ENCODE data around the gene NSF.

Gene NSF

DNA sequence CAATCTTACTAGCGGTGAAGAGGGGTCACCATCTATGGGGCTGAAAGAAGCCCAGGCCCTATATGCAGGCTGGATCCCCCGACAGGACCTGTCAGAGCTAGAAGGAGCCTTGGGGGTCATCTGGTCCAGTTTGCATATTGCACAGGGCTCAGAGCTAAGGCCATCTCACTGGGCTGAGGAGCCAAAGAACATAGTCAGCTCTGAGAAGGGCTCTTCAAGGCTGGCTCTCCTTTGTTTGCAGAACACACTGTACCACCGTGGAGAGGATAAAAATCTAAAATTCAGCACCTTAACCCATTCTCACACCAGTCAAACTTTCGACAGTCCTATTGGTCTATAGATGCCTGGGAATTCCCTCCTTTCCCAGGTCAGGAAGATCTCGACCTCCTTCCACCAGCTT, 203.8 kb downstream of the NSF start:
- TF ChIP-seq MAX (IDR thresholded peaks at IDR 0.05) (no peak), CREB1 (IDR thresholded peaks at IDR 0.05; ENCODE audit: low read depth) (no peak), TCF12 (IDR thresholded peaks at IDR 0.05; ENCODE audit: low read depth) (no peak), TAF1 (IDR thresholded peaks at IDR 0.05; ENCODE audit: low read depth) (no peak), CEBPB (IDR thresholded peaks at IDR 0.05) (no peak), FOXM1 (IDR thresholded peaks at IDR 0.05; ENCODE audit: borderline replicate concordance, low read depth) (no peak), NFIC (IDR thresholded peaks at IDR 0.05) (no peak), YY1 (IDR thresholded peaks at IDR 0.05; ENCODE audit: low read depth) (no peak), RAD21 (IDR thresholded peaks at IDR 0.05; ENCODE audit: low read depth) (no peak), EP300 (IDR thresholded peaks at IDR 0.05; ENCODE audit: borderline replicate concordance) (no peak), TEAD4 (IDR thresholded peaks at IDR 0.05) (no peak), EGR1 (IDR thresholded peaks at IDR 0.05) (no peak), ZBTB7A (IDR thresholded peaks at IDR 0.05; ENCODE audit: low read depth) (no peak)
- TF ChIP-seq, protein P1, sequence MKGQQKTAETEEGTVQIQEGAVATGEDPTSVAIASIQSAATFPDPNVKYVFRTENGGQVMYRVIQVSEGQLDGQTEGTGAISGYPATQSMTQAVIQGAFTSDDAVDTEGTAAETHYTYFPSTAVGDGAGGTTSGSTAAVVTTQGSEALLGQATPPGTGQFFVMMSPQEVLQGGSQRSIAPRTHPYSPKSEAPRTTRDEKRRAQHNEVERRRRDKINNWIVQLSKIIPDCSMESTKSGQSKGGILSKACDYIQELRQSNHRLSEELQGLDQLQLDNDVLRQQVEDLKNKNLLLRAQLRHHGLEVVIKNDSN (IDR thresholded peaks at IDR 0.05) = no peak
- TF ChIP-seq, protein P2, sequence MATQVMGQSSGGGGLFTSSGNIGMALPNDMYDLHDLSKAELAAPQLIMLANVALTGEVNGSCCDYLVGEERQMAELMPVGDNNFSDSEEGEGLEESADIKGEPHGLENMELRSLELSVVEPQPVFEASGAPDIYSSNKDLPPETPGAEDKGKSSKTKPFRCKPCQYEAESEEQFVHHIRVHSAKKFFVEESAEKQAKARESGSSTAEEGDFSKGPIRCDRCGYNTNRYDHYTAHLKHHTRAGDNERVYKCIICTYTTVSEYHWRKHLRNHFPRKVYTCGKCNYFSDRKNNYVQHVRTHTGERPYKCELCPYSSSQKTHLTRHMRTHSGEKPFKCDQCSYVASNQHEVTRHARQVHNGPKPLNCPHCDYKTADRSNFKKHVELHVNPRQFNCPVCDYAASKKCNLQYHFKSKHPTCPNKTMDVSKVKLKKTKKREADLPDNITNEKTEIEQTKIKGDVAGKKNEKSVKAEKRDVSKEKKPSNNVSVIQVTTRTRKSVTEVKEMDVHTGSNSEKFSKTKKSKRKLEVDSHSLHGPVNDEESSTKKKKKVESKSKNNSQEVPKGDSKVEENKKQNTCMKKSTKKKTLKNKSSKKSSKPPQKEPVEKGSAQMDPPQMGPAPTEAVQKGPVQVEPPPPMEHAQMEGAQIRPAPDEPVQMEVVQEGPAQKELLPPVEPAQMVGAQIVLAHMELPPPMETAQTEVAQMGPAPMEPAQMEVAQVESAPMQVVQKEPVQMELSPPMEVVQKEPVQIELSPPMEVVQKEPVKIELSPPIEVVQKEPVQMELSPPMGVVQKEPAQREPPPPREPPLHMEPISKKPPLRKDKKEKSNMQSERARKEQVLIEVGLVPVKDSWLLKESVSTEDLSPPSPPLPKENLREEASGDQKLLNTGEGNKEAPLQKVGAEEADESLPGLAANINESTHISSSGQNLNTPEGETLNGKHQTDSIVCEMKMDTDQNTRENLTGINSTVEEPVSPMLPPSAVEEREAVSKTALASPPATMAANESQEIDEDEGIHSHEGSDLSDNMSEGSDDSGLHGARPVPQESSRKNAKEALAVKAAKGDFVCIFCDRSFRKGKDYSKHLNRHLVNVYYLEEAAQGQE (IDR thresholded peaks at IDR 0.05; ENCODE audit: low read depth) = no peak

DNA sequence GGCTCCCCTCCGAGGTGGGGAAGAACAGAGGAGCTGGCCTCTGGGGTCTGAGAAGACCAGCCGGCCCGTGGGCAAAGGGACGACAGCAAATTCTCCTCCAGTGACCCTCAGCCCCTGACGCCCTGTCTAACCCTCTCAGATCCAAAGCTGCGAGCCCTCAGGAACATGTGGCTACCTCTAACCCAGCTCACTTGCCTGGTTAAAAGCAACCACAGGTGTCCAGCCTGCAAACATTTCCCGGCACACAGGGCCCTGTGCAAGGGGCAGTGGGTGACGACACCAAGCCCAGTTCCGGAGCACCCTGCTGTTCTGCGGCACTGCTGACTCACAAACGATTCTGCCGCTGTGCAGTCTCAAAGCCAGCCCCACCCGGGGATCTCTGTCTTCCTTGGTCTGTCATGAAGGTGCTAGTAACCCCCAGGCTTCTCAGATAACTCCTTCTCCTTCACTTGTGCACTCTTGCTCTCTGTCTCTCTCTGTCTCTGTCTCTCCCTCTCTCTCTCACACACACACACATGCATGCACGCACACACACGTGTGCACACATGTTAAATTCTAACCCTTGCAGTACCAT, 205.0 kb downstream of the NSF start:
- TF ChIP-seq TEAD4 (IDR thresholded peaks at IDR 0.05) (no peak), TCF12 (IDR thresholded peaks at IDR 0.05; ENCODE audit: low read depth) (no peak), FOXM1 (IDR thresholded peaks at IDR 0.05; ENCODE audit: borderline replicate concordance, low read depth) (no peak), MAX (IDR thresholded peaks at IDR 0.05) (no peak), ZBTB7A (IDR thresholded peaks at IDR 0.05; ENCODE audit: low read depth) (no peak), NFIC (IDR thresholded peaks at IDR 0.05) (no peak), EP300 (IDR thresholded peaks at IDR 0.05; ENCODE audit: borderline replicate concordance) (no peak), RAD21 (IDR thresholded peaks at IDR 0.05; ENCODE audit: low read depth) (no peak)
- TF ChIP-seq, protein P2 (IDR thresholded peaks at IDR 0.05; ENCODE audit: low read depth) = no peak

DNA sequence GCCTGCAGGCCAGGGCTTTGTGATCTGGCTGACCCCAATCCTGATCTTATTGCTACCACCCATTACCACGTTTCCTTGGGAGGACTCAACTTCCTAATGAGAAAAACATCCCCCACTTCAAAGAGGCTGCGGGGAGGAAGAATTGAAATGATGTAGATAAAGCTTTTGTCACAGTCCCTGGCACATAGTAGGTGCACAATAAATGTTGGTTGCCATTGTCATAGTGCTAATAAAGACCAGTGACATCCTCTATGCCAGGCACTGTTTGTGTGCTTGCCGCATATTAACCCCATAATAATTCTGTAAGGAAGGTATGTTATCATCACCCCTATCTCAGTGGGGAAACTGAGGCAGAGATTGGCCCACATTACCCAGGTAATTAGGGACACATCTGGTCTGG, 205.6 kb downstream of the NSF start:
- no peak for TF ChIP-seq EGR1 (IDR thresholded peaks at IDR 0.05)
- no peak for TF ChIP-seq TEAD4 (IDR thresholded peaks at IDR 0.05)
- TF ChIP-seq FOXM1 (IDR thresholded peaks at IDR 0.05; ENCODE audit: borderline replicate concordance, low read depth) = no peak
- TF ChIP-seq EP300 (IDR thresholded peaks at IDR 0.05; ENCODE audit: borderline replicate concordance) = no peak
- TF ChIP-seq RAD21 (IDR thresholded peaks at IDR 0.05; ENCODE audit: low read depth) = no peak
- TF ChIP-seq CREB1 (IDR thresholded peaks at IDR 0.05; ENCODE audit: low read depth) = no peak
- TF ChIP-seq, protein P1 (IDR thresholded peaks at IDR 0.05) = no peak

DNA sequence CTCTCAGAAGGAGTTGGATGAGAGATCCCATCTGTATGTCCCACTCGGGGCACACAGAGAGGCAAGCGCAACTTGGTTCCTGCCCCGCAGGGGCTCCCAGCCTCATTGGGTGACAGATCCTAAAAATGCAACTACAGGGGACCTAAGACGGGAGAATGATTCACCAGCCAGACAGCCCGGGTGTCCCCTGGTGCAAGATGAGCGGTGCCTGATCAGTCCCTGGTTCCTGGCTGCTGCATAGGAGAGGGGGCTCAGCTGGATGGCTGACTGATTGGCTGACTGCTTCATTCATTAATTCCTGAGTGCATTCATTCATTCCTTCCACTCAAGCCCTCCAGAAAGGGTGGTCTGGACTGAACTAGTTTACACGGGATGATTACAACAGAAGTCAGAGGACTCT, 206.1 kb downstream of the NSF start:
- TF ChIP-seq RAD21 (IDR thresholded peaks at IDR 0.05; ENCODE audit: low read depth) = no peak
- TF ChIP-seq CREB1 (IDR thresholded peaks at IDR 0.05; ENCODE audit: low read depth) = no peak
- TF ChIP-seq FOXM1 (IDR thresholded peaks at IDR 0.05; ENCODE audit: borderline replicate concordance, low read depth) = no peak
- TF ChIP-seq EGR1 (IDR thresholded peaks at IDR 0.05) = no peak
- no peak for TF ChIP-seq TCF12 (IDR thresholded peaks at IDR 0.05; ENCODE audit: low read depth)

GRCh38 chr17:46796956-46797530, 206.6 kb downstream of the NSF start:
- TF ChIP-seq TAF1 (IDR thresholded peaks at IDR 0.05; ENCODE audit: low read depth) (no peak), TCF12 (IDR thresholded peaks at IDR 0.05; ENCODE audit: low read depth) (no peak), EGR1 (IDR thresholded peaks at IDR 0.05) (no peak), EP300 (IDR thresholded peaks at IDR 0.05; ENCODE audit: borderline replicate concordance) (no peak), RAD21 (IDR thresholded peaks at IDR 0.05; ENCODE audit: low read depth) (no peak), CREB1 (IDR thresholded peaks at IDR 0.05; ENCODE audit: low read depth) (no peak), MAX (IDR thresholded peaks at IDR 0.05) (no peak), CEBPB (IDR thresholded peaks at IDR 0.05) (no peak), FOXM1 (IDR thresholded peaks at IDR 0.05; ENCODE audit: borderline replicate concordance, low read depth) (no peak), NFIC (IDR thresholded peaks at IDR 0.05) (no peak), TEAD4 (IDR thresholded peaks at IDR 0.05) (no peak), ZBTB7A (IDR thresholded peaks at IDR 0.05; ENCODE audit: low read depth) (no peak)
- TF ChIP-seq, protein P2 (IDR thresholded peaks at IDR 0.05; ENCODE audit: low read depth) = no peak
